H1 (cell line): ENCODE measurements around the gene CLDN15. TPM values are rescaled to one million over a fixed set of nuclear protein-coding genes. Genes with fewer than 3 reads are reported as not detected.
A peak's percentile ranks its signal among the peaks of the same experiment; 100 is the strongest.

Experiments
- CTCF ChIA-PET: fragments of 300-600 bp; sonication (Branson Sonifier 250); formaldehyde crosslinking; loops from one replicate; lab custom pipeline; 2021; ENCODE audit not compliant: partially characterized antibody; lab: Charles Lee
- POLR2A ChIA-PET: fragments of 300-600 bp; sonication (Branson Sonifier 250); formaldehyde crosslinking; loops from one replicate; lab custom pipeline; 2021; ENCODE audit warnings: inconsistent platforms; ENCODE audit not compliant: partially characterized antibody; lab: Charles Lee
- DNase-seq, 2 experiments: peaks; one replicate each; pipeline versions ENCODE4 v3.0.0 to v3.0.0-alpha.2; 2010 to 2022; ENCODE audit warnings: low spot score in 2 of 2, low read depth in 1 of 2, mixed read lengths in 1 of 2
- FAIRE-seq: peaks from 2 replicates; lab custom pipeline; 2011; peaks lifted over from hg19 to GRCh38; lab: Jason Lieb, UNC
- H2AFZ ChIP-seq: 2 replicates; pipeline ENCODE4 v1.8.1; 2012; ENCODE audit warnings: low read length, inconsistent platforms
- H2AK5ac ChIP-seq: 2 replicates; pipeline ENCODE4 v1.6.1; 2013; ENCODE audit warnings: low read depth, low read length
- H2BK120ac ChIP-seq: replicated peaks from 2 replicates; pipeline ENCODE3; 2013; ENCODE audit warnings: low read depth, low read length, inconsistent platforms
- H2BK12ac ChIP-seq: 2 replicates; pipeline ENCODE4 v1.6.1; 2013; ENCODE audit warnings: low read depth, low read length
- H2BK15ac ChIP-seq: 2 replicates; pipeline ENCODE4 v1.6.1; 2013; ENCODE audit warnings: low read length
- H2BK20ac ChIP-seq: 2 replicates; pipeline ENCODE4 v1.6.1; 2013; ENCODE audit warnings: low read length
- H2BK5ac ChIP-seq: 2 replicates; pipeline ENCODE4 v1.6.1; 2013; ENCODE audit warnings: low read depth, low read length
- H3K14ac ChIP-seq: 2 replicates; pipeline ENCODE4 v1.6.1; 2013; ENCODE audit warnings: inconsistent platforms; ENCODE audit not compliant: insufficient read length
- H3K18ac ChIP-seq: 2 replicates; pipeline ENCODE4 v1.6.1; 2013; ENCODE audit warnings: low read length; ENCODE audit errors: extremely low read depth
- H3K23ac ChIP-seq: 2 replicates; pipeline ENCODE4 v1.6.1; 2013; ENCODE audit warnings: inconsistent platforms; ENCODE audit not compliant: insufficient read length
- H3K23me2 ChIP-seq: 2 replicates; pipeline ENCODE4 v1.6.1; 2013; ENCODE audit warnings: low read depth, low read length
- H3K27ac ChIP-seq: 2 replicates; pipeline ENCODE4 v1.6.1; 2011; ENCODE audit warnings: low read depth, low read length, inconsistent platforms
- H3K27me3 ChIP-seq, 4 experiments: replicated peaks in 1 of 4; 1 replicate in 1 of 4; 2 replicates in 3 of 4; pipeline versions ENCODE4 v1.6.1 to v1.8.1; 2011 to 2013; ENCODE audit warnings: low read length in 3 of 4, mild to moderate bottlenecking in 3 of 4, inconsistent platforms in 2 of 4, mixed read lengths in 2 of 4, moderate library complexity in 1 of 4; ENCODE audit not compliant: control insufficient read depth in 3 of 4, insufficient read depth in 3 of 4; ENCODE audit errors: extremely low read depth in 1 of 4
- H3K36me3 ChIP-seq, 4 experiments: 2 replicates each; pipeline versions ENCODE4 v1.6.1 to v1.8.1; 2011 to 2013; ENCODE audit warnings: mild to moderate bottlenecking in 4 of 4, low read length in 3 of 4, moderate library complexity in 2 of 4, control low read depth in 1 of 4, inconsistent platforms in 1 of 4; ENCODE audit not compliant: insufficient read depth in 4 of 4, control insufficient read depth in 2 of 4
- H3K4ac ChIP-seq: replicated peaks from 2 replicates; pipeline ENCODE3; 2013; ENCODE audit warnings: low read length, low read depth, mixed read lengths, inconsistent platforms; ENCODE audit not compliant: insufficient read length
- H3K4me1 ChIP-seq, 4 experiments: replicated peaks in 1 of 4; 1 replicate in 1 of 4; 2 replicates in 3 of 4; pipeline versions ENCODE4 v1.6.1 to v1.8.1; 2011 to 2013; ENCODE audit warnings: low read length in 3 of 4, inconsistent platforms in 2 of 4, mixed read lengths in 1 of 4; ENCODE audit not compliant: insufficient read depth in 4 of 4, control insufficient read depth in 3 of 4
- H3K4me2 ChIP-seq, 2 experiments: 2 replicates each; pipeline versions ENCODE4 v1.6.1 to v1.8.1; 2011 to 2013; ENCODE audit warnings: low read depth in 2 of 2, low read length in 2 of 2, control low read depth in 1 of 2, inconsistent platforms in 1 of 2, mild to moderate bottlenecking in 1 of 2; ENCODE audit not compliant: insufficient read depth in 1 of 2
- H3K4me3 ChIP-seq, 4 experiments: fragments of 200-600, 300-600 bp in 1 of 4; sonication (generic), shearing (Covaris generic), sonication (Bioruptor Twin) in 1 of 4; 2 replicates each; pipeline versions ENCODE4 v1.5.1 to v1.8.1; 2011 to 2016; ENCODE audit warnings: low read length in 4 of 4, low read depth in 3 of 4, control low read depth in 2 of 4, inconsistent platforms in 2 of 4, mild to moderate bottlenecking in 2 of 4, mixed read lengths in 1 of 4, moderate library complexity in 1 of 4; ENCODE audit not compliant: insufficient read depth in 2 of 4; ENCODE audit errors: extremely low read depth in 1 of 4
- H3K56ac ChIP-seq: replicated peaks from 2 replicates; pipeline ENCODE3; 2013; ENCODE audit warnings: low read depth, mild to moderate bottlenecking, mixed read lengths, low read length, inconsistent platforms; ENCODE audit not compliant: insufficient read length
- H3K79me1 ChIP-seq: 2 replicates; pipeline ENCODE4 v1.6.1; 2013; ENCODE audit warnings: low read depth, low read length, control low read depth
- H3K79me2 ChIP-seq, 2 experiments: 2 replicates each; pipeline versions ENCODE4 v1.6.1 to v1.8.1; 2012 to 2013; ENCODE audit warnings: low read length in 2 of 2, mild to moderate bottlenecking in 2 of 2, inconsistent platforms in 1 of 2; ENCODE audit not compliant: insufficient read depth in 2 of 2, control insufficient read depth in 1 of 2
- H3K9ac ChIP-seq, 4 experiments: replicated peaks in 1 of 4; 1 replicate in 1 of 4; 2 replicates in 3 of 4; pipeline versions ENCODE4 v1.6.1 to v1.8.1; 2011 to 2013; ENCODE audit warnings: low read depth in 3 of 4, low read length in 3 of 4, control low read depth in 2 of 4, mild to moderate bottlenecking in 2 of 4, moderate library complexity in 2 of 4, inconsistent platforms in 1 of 4; ENCODE audit errors: extremely low read depth in 1 of 4
- H3K9me3 ChIP-seq, 2 experiments: 2 replicates each; pipeline versions ENCODE4 v1.6.1 to v1.8.1; 2012 to 2013; ENCODE audit warnings: mild to moderate bottlenecking in 2 of 2, moderate library complexity in 2 of 2, control low read depth in 1 of 2, inconsistent platforms in 1 of 2, low read depth in 1 of 2, low read length in 1 of 2, mixed read lengths in 1 of 2; ENCODE audit not compliant: insufficient read depth in 2 of 2
- H4K20me1 ChIP-seq, 2 experiments: replicated peaks in 1 of 2; 2 replicates each; pipeline versions ENCODE3 to v1.8.1; 2011 to 2013; ENCODE audit warnings: inconsistent platforms in 2 of 2, low read length in 2 of 2, mild to moderate bottlenecking in 1 of 2; ENCODE audit not compliant: insufficient read depth in 2 of 2, control insufficient read depth in 1 of 2
- H4K5ac ChIP-seq: 2 replicates; pipeline ENCODE4 v1.6.1; 2013; ENCODE audit warnings: low read length, low read depth, mixed read lengths, inconsistent platforms; ENCODE audit not compliant: insufficient read length
- H4K8ac ChIP-seq: 2 replicates; pipeline ENCODE4 v1.8.0; 2013; ENCODE audit warnings: mild to moderate bottlenecking, moderate library complexity, low read length, inconsistent platforms; ENCODE audit not compliant: insufficient read depth; ENCODE audit errors: extremely low read depth
- H4K91ac ChIP-seq: replicated peaks from 2 replicates; pipeline ENCODE3; 2013; ENCODE audit warnings: low read length, mixed read lengths, inconsistent platforms; ENCODE audit not compliant: insufficient read length
- EP300 ChIP-seq, 2 experiments: IDR thresholded peaks; 1 replicate in 1 of 2; 2 replicates in 1 of 2; pipeline ENCODE4 v1.6.1; 2011 to 2012; ENCODE audit warnings: low read depth in 2 of 2, low read length in 2 of 2, mild to moderate bottlenecking in 2 of 2, borderline replicate concordance in 1 of 2, inconsistent platforms in 1 of 2, moderate library complexity in 1 of 2
- HDAC2 ChIP-seq, 2 experiments: fragments of 300-600 bp in 1 of 2; sonication (generic) in 1 of 2; IDR thresholded peaks; 2 replicates each; pipeline ENCODE4 v1.6.1; 2011 to 2012; ENCODE audit warnings: low read depth in 2 of 2, low read length in 2 of 2, mild to moderate bottlenecking in 2 of 2, moderate library complexity in 2 of 2, borderline replicate concordance in 1 of 2, inconsistent platforms in 1 of 2
- KDM4A ChIP-seq: IDR thresholded peaks from one replicate; pipeline ENCODE4 v1.7.1; 2012; ENCODE audit warnings: low read depth, mild to moderate bottlenecking, moderate library complexity, low read length, inconsistent platforms; ENCODE audit not compliant: severe bottlenecking
- PHF8 ChIP-seq: fragments of 200-600 bp; sonication (generic); conservative IDR thresholded peaks from 2 replicates; pipeline ENCODE4 v1.7.1; 2012; ENCODE audit warnings: low read depth, mild to moderate bottlenecking, inconsistent platforms, low read length, moderate library complexity
- RAD21 ChIP-seq, 2 experiments: IDR thresholded peaks in 1 of 2; conservative IDR thresholded peaks in 1 of 2; 2 replicates each; pipeline ENCODE4 v1.6.1; 2011; ENCODE audit warnings: low read depth in 2 of 2, low read length in 2 of 2, improper control_type of control experiment in 1 of 2, inconsistent platforms in 1 of 2, mild to moderate bottlenecking in 1 of 2, moderate library complexity in 1 of 2
- SAP30 ChIP-seq: fragments of 300-600 bp; sonication (generic); IDR thresholded peaks from 2 replicates; pipeline ENCODE4 v1.7.1; 2012; ENCODE audit warnings: low read length, moderate library complexity, mild to moderate bottlenecking, inconsistent platforms; ENCODE audit not compliant: insufficient read depth, insufficient replicate concordance
- TEAD4 ChIP-seq: IDR thresholded peaks from 2 replicates; pipeline ENCODE4 v1.6.1; 2012; ENCODE audit warnings: low read depth, low read length, inconsistent platforms, mixed read lengths
- WGBS, 2 experiments: shearing (Covaris generic) in 1 of 2; methylation state at CpG; one replicate each; pipeline versions ENCODE4 v1.1.6 to v1.1.7; 2013 to 2015; ENCODE audit warnings: low lambda C conversion rate in 2 of 2, mixed read lengths in 2 of 2, inconsistent platforms in 1 of 2, low coverage in 1 of 2, missing lambda C conversion rate in 1 of 2; ENCODE audit not compliant: insufficient replicate concordance in 2 of 2, insufficient coverage in 1 of 2, insufficient read length in 1 of 2; ENCODE audit errors: extremely low coverage in 1 of 2, missing lambda C conversion rate in 1 of 2; 5-methylcytosine and 5-hydroxymethylcytosine counted together
- polyA plus RNA-seq, 7 experiments: library from polyadenylated mRNA; depleted of rRNA in 3 of 7; stranded (reverse) in 5 of 7; unstranded in 2 of 7; fragments of >200 nt in 5 of 7; fragments of 200-250 nt in 2 of 7; gene quantifications; 1 replicate in 5 of 7; 2 replicates in 1 of 7; 4 replicates in 1 of 7; pipeline versions ENCODE4 v1.2.1 to v1.2.3, GENCODE V29; 2011 to 2013; ENCODE audit warnings: missing spikeins in 2 of 7, mixed read lengths in 2 of 7
- total RNA-seq: library from RNA; stranded (reverse); fragmentation: NEBNext Ultra II Directional; extraction: Animal tissue kit (Norgen Biotek cat#: 25700); gene quantifications from 2 replicates; pipeline ENCODE4 v1.2.1, GENCODE V29; 2021
- TF ChIP-seq, protein P1 (sequence below): IDR thresholded peaks from 2 replicates; pipeline ENCODE4 v1.6.1; 2011; ENCODE audit warnings: low read length, improper control_type of control experiment
- TF ChIP-seq, protein P2 (sequence below): IDR thresholded peaks from 2 replicates; pipeline ENCODE4 v1.6.1; 2012; ENCODE audit warnings: inconsistent platforms

Gene CLDN15
- total and polyA plus RNA-seq, 2 of the 8 experiments (the other 6 are each of a cell fraction or from before 2014, with no cell fraction given): 5.5 to 7.6 TPM

DNA sequence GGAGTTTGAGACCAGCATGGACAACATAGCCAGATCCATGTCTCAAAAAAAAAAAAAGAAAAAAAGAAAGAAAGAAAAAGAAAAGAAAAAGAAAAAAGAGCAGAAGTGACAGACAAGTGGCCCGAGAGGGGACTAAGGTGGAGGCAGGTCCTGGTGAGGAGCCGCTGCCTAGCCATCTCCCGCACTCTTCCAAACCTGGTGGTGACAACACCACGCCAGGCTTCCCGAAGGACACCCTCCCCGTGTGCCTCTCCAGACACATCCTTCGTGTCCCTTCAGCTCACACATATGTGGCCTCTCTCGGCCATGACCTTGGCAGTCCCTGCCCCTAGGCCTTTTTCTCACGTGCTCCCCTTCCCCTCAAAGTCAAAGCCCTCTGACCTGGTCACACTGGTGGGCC, 47.6 kb upstream of the CLDN15 start:
- ChIA-PET CTCF (interaction anchor here (0.6 to 7.2 kb wide), 5 partner anchors 9 to 159 kb away, joined by 3 to 51 read pairs (median 3); no protein-coding TSS in a partner anchor), POLR2A (interaction anchor here (0.8 to 1.5 kb wide), 4 partner anchors 9 to 229 kb away, joined by 3 to 8 read pairs (median 4); no protein-coding TSS in a partner anchor)
- FAIRE-seq (no peak), DNase-seq (no peak)
- Histone ChIP-seq H3K27ac (no peak overlapping the region), H3K18ac (peak overlapping the region; percentile 32; the same call in 1 of the 2 replicates), H3K9ac (no peak overlapping the region), H4K20me1 (peaks cover 0 to 5% of the 10 kb centered on the region in 2 experiments), H3K4me1 (peaks cover 0 to 12% (median 3%) of the 10 kb centered on the region in 4 experiments; a peak in 6 of 7 replicates), H3K23ac (no peak overlapping the region), H2BK5ac (peak overlapping the region; percentile 60; the same call in 1 of the 2 replicates), H2BK120ac (no peak overlapping the region), H4K5ac (no peak overlapping the region), H3K9me3 (no peaks in the 10 kb centered on the region), H2BK20ac (no peak overlapping the region), H3K4me2 (peak overlapping the region in 1 of 2 experiments; percentile 7; a peak in 1 of 4 replicates), H3K79me2 (peaks cover 0 to 19% of the 10 kb centered on the region in 2 experiments; a peak in 2 of 4 replicates), H2AK5ac (no peak overlapping the region), H2BK12ac (no peak overlapping the region), H2BK15ac (0 out of 2 replicates have a peak overlapping the region, but pooled peaks have one; percentile 61), H3K4me3 (no peak overlapping the region), H2AFZ (no peak overlapping the region), H4K91ac (no peak overlapping the region), H3K14ac (no peak overlapping the region), H3K79me1 (0 out of 2 replicates have a peak, but pooled peaks cover 5% of the 10 kb centered on the region), H3K56ac (no peak overlapping the region), H3K23me2 (peaks cover 4% of the 10 kb centered on the region; the same call in 1 of the 2 replicates), H4K8ac (no peak overlapping the region), H3K4ac (no peak overlapping the region), H3K27me3 (no peaks in the 10 kb centered on the region), H3K36me3 (peaks cover 0 to 19% (median 9%) of the 10 kb centered on the region in 4 experiments; a peak in 4 of 8 replicates)
- 98% methylated on average over 8 of the region's 9 CpGs; no CpG with 5 or more reads in 1 of the 2 experiments for WGBS, 2 experiments
- TF ChIP-seq, protein P1, sequence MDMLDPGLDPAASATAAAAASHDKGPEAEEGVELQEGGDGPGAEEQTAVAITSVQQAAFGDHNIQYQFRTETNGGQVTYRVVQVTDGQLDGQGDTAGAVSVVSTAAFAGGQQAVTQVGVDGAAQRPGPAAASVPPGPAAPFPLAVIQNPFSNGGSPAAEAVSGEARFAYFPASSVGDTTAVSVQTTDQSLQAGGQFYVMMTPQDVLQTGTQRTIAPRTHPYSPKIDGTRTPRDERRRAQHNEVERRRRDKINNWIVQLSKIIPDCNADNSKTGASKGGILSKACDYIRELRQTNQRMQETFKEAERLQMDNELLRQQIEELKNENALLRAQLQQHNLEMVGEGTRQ: no peak
- TF ChIP-seq HDAC2 (IDR thresholded peaks at IDR 0.05; ENCODE audit: borderline replicate concordance in 1 of 2, low read depth in 2 of 2, low read length in 2 of 2): no peak
- TF ChIP-seq PHF8: no peak
- no peak for TF ChIP-seq SAP30
- TF ChIP-seq KDM4A: no peak
- no peak for TF ChIP-seq TEAD4
- TF ChIP-seq, protein P2, sequence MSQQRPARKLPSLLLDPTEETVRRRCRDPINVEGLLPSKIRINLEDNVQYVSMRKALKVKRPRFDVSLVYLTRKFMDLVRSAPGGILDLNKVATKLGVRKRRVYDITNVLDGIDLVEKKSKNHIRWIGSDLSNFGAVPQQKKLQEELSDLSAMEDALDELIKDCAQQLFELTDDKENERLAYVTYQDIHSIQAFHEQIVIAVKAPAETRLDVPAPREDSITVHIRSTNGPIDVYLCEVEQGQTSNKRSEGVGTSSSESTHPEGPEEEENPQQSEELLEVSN: no peak
- no peak for TF ChIP-seq RAD21 (IDR thresholded peaks at IDR 0.05 in 1 of 2, conservative IDR thresholded peaks at IDR 0.05 in 1 of 2; ENCODE audit: low read depth in 2 of 2, low read length in 2 of 2)
- no peak for TF ChIP-seq EP300 (IDR thresholded peaks at IDR 0.05; ENCODE audit: borderline replicate concordance in 1 of 2, low read depth in 2 of 2, low read length in 2 of 2)
